Epidermal melanocyte (primary cell): ENCODE measurements around the gene AMIGO1.
A peak's percentile ranks its signal among the peaks of the same experiment; 100 is the strongest.

ENCODE experiments used
- DNase-seq: peaks from one replicate; pipeline ENCODE4 v3.0.0; 2011; ENCODE audit warnings: low spot score; ENCODE audit not compliant: insufficient read length

Gene AMIGO1

DNA sequence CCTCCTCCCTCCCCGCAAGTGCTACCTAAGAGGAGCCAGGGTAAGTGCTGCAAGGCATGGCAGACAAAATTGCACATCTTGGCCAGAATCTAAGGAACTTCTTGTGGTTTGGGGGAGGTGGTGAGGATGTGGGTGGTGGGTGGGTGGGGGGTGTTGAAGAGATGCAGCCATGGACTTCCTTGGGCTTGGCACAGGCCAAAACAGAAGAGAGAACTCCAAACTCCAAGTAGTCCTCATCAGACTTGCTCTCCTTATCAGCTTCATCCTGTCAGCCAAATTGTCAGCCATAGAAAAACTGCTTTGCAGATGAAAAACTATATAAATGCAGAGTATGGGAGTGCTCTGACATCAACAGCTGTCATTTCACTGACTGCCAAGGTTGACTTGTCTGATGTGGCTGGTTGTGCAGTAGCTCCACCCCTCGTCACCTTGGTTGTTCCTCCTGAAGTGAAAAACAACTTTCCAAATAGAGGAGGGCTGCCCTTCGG, 7.1 kb downstream of the AMIGO1 start:
- DNase-seq: no peak

DNA sequence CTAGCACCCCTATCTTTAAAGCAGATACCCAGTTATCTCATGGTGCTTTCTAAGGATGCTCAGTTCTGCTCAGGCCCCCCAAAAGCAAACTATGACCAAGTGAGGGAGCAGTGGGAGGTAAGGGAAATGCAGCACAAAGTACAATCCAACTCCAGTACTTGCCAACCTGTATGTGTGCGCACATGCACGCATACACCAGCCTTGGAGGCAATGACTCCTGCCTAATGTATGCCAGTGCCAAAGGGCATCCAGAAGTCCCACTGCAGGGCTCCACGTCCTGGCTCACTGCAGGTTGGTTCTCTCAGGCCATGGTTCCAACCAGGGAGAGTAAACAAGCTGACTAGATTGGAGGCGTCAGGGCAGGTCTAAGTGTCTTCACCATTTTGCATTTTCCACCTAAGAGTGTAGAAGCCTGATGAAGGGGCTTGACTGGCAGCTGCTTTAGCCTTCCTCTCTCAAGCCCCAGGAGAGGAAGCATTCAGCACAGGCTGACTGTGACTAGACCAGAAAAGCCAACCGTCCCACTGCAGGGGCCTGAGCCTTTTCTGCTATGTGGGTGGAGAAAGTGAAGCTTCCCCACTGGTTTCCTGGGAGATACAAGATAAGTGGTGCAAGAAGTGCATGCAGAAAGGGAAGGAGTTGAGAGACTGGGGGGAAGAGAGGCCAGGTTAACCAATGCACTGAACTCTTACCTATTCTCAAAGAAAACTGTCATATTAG, 7.7 kb downstream of the AMIGO1 start:
- DNase-seq: no peak

DNA sequence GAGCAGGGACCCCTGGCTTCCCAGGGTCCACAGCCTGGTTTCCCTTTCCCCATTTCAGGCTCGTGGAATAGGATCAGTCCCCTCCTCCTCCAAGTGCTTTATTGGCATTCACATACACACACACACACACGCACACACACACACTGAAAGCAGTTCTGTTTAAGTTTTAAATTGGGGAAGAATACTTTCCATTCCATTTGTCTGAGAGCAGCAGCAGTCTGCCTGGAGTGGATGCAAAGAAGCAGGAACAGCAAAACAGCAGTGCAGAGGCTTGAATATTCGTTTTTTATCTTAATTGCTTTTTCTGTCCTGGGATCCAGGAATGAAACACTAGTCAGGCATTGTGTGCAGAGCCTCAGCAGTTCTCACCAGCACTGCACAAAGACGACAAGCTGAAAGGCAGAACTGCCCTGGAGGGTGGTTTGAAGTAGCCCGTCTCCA, 8.6 kb downstream of the AMIGO1 start:
- DNase-seq: no peak

DNA sequence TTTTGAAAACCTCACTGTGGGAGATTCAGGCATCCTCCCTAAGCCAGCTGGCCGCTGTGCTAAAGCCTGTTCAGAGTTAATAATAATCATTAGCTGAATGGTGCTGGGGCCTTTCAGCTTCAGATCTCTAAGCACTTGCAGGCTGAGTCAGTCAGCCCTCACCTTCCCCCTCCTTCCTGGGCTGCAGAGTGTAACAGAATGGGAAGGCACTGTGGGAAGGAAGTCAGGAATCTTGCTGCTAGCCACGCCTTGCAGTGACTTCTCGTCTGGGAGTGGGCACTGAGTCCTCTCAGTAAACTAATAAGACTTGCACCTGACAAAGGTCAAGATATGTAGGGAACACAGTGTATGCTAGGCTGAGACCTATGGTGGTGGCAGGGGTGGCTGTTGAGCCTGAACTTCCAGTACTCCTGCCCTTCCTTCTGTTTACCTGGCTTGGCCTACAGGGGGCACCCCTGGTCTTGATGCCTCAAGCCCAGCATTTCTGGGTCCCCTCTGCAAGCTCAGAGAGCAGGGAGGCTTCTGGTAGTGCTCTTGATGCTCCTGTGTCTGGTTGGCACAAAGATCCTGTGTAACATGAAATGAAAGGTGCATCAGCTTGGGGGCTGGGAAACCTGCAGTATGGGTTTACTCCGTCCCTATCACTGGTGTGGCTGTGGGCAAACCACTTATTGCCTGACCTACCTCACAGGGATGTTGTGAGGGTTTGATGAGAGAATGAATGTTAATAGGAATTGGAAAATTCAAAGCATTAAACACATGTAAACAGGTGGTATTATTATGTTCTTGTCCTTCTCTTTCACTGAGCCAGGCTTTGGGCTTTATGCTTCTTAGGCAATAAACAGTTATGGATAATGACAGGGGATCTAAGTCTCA, 9.6 kb downstream of the AMIGO1 start:
- DNase-seq: no peak

DNA sequence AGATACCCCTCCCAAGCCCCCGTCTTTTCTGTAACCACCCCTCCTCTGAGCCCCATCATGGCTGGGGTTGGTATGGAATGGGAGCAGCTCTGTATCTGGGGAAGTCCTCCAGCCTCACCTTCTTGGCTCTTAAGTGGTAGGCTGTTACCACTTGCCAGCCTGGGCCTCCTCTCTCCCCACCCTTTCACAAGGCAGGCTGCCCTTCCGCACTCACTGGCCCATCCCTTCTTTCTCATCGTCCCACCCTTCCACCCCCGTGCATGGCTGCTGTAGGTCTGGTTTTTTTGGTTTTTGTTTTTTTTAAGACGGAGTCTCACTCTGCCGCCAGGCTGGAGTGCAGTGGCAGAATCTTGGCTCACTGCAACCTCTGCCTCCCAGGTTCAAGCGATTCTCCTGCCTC, 10.4 kb downstream of the AMIGO1 start:
- no peak for DNase-seq

DNA sequence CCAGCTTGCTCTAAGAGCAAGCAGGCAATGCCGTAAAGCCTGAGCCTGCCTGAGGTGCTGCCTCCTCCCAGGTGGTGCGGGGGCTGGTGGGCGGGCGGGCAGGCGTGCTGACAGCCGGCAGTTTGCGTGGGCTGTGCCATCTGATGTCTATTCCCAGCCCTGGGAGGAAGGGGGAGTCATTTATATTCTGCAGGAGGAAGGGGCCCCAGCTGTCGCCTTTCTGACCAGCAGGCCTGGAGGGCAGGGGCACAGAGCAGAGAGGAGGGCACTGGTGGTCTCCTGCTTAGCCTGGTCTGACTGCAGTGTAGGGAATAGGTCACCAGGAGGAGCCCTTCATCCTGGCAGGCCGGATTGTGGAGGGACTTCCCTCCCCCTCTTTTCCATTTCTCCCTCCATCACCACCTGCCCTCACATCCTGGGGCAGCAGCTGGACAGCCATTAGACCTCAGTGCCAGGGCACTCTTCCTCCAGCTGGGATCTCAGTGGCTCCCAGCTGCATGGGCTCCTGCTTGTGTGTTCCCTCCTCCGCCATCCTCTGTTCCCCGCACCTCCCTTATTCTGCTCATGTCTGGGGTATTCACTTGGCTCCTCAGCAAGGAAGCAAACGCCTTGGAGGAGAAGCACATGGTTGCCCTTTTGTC, 11.2 kb downstream of the AMIGO1 start:
- no peak for DNase-seq

DNA sequence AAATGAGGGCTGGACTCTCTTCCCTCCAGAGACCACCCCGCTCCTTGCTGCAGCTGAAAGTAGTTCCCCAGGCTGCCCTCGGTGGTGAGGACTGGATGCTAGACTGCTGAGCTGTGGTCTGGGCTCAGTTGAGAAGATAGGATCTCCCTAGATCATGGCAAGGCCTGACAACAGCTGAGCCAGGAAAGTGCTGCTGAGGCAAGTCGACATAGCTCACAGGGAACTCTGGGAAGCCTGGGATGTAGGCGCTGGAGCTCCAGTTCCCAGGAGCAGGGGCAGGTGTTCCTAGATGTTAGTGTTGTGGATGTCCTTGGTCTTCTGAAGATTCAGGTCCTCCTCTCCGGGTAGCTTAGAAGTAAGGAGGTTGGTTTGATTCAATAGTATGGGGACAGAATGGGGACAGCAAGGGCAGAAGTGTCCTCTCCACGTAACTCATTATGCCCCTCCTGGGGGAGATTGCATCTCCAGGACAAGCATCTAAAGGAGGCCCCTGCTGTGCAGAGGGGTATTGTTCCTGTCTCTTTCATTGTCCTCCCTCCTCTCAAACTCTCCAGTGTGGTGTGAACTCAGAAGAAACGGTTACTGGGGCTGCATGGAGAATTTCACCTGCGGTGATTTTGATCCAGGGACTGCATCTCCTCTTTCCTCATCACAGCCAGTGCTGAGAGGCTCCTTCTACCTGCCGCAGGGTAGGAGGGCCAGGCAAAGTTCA, 11.9 kb downstream of the AMIGO1 start:
- no peak for DNase-seq

DNA sequence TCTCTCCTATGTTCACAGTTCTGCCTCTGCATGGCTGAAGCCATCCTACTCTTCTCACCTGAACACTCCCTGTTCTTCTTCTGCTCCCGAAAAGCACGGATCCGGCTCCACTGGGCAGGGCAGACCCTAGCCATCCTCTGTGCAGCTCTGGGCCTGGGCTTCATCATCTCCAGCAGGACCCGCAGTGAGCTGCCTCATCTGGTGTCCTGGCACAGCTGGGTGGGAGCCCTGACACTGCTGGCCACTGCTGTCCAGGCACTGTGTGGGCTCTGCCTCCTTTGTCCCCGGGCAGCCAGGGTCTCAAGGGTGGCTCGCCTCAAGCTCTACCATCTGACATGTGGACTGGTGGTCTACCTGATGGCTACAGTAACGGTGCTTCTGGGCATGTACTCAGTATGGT, 13.8 kb downstream of the AMIGO1 start:
- DNase-seq: no peak

DNA sequence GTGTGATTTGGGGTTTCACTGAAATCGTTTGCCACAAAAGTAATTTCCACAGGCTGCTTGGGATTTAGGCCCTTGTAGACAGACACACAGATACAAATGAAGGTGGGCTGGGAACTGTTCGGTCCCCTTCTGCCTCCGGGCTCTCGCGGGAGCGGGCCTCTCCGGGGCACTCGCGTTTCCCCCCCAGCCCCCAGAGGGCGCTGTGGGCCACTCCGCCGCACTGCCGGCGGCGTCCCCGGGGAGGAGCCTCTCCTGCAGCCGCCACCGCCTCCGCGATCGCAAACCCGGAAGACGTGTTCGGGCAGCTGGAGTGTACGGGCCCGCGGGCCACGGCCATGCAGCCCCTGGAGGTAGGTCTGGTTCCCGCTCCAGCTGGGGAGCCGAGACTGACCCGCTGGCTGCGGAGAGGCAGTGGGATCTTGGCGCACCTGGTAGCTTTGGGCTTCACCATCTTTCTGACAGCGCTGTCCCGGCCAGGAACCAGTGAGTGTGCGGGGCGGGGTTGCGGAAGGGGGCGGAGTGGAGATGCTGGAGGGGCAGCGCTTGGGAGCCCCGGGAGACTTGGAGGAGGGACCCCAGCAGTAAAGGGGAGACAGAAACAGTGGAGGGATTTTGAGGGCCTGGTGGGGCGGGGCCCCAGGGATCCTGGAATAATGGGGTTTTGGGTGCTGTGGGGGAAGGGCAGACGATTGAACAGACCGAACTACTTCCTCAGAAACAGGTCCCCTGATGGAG, 15.6 kb downstream of the AMIGO1 start, which contains the start of gene CYB561D1:
Gene CYB561D1 (plus strand): TSS at position 290 of the 735 bp plus-strand sequence. CDS start 46 bp downstream, at position 336.
- DNase-seq: peak; percentile 86

DNA sequence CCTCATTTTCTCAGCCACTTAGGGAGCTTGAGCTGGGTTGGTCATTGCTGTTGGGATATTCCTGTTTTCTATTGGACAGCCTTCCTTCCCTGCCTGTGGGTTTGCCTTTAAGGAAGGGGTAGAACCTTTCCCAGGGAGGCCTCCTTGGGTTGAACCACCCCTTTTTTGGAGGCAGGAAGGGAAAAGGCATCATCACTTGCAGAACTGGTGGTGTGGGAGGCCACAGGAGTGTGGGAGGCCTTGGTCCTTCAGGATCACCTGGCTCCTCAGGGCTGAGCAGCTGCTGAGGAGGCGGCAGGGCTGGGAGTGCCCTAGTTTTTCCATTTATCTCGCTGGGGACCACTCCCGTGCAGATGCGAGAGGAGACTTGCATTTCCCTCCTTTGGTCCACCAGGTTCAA, 16.3 kb downstream of the AMIGO1 start:
- DNase-seq: no peak

DNA sequence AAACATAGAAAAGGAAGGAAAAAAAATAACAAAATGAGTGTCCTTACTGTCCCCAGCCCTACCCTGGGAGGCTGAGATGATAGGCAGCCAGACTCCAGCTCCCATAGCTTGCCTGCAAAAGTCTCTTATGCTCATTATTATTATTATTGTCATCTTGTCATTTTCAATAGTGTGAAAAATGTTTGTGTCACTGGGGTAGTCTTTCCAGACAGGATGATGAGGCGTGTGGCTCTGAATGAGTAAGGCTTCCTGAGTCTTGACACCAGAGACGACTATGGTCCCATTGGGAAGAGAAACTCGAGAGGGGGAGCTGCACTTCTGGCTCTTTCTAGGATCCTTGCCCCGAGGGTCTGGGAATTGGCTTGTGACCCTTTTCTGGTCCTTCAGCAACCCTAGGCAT, 16.7 kb downstream of the AMIGO1 start:
- no peak for DNase-seq

DNA sequence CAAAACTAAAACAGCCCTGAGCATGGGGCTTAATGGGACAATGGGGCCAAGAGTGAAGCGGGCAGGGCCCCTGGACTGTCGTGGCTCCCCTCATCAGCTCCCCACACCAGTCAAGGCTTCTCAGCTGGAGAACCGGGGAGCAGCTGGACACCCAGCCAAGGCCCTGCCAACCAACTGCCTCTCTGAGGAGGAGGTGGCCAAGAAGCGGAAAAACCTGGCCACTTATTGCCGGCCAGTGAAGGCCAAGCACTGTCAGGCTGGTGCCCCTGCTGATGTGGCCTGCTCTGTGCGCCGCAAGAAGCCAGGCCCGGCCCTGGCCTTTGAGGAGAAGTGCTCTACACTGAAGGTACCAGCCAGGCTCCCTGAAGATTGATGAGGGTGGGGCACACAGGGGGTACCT, 18.2 kb downstream of the AMIGO1 start:
- DNase-seq: no peak

DNA sequence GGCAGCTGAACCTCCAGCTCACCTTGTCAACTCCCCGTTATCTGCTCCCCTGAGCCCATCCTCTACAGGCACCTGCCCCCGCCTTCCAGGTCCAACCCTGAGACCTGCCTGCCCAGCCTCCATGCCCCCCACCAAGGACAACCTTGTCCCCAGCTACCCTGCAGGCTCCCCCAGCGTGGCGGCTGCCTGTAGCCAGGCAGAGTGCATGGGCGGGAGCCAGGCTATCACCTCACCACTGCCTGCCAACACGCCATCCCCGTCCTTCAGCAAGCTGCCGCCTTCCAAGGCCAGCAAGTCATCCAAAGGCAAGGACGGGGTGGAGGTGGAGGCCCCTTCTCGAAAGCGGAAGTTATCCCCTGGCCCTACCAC, 18.6 kb downstream of the AMIGO1 start:
- DNase-seq: no peak

DNA sequence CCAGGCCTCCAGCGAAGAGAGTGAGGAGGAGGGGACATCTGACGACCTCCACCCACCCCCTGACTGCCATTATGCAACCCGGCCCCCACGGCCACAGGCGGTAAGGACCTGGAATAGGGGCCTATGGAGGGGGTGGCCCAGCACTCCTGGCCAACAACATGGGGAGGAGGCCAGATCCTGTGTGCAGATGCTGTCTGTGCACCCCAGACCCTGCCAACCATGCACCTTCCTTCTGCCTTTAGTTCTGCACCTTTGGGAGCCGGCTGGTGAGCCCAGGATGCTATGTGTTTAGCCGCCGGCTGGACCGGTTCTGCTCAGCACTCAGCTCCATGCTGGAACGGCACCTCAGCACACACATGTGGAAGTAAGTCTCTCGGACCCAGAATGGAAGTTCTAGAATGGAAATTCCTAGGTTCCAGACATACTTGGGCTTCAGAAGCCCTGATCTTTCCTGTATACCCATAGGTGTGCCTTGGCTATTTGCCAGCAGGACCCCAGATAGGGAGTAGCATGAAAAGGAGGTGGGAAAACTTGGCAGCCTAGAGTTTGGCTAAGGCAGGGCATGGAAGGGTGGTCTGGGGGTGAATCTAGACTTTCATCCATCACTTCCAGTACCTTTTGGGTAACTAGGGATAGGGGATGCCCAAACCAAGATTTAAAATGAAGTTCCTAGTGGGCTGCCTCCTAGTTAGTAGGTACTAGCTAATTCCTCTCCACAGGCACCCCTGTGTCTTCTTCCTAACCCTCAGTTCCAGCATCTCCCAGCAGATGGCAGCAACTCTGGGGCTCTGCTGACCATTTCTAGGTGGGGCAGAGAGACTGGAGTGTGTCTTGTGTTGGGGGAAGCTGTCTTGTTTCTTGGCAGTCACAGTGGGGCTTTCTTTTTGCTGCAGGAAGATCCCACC, 19.2 kb downstream of the AMIGO1 start:
- peak; percentile 80 for DNase-seq

DNA sequence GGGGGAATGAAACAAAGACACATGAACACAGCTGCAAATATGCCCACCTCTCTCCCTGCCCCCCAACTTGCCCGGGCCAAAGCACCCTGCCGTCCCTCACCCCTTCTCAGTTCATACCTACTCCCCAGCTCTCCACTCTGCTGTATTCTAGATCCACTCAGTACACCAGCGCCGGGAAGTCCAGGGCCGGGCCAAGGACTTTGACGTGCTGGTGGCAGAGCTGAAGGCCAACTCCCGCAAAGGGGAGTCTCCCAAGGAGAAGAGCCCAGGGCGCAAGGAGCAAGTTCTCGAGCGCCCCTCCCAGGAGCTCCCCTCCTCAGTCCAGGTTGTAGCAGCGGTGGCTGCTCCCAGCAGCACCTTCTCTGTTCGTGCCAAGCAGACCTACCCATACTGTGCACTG, 20.8 kb downstream of the AMIGO1 start:
- DNase-seq: no peak

DNA sequence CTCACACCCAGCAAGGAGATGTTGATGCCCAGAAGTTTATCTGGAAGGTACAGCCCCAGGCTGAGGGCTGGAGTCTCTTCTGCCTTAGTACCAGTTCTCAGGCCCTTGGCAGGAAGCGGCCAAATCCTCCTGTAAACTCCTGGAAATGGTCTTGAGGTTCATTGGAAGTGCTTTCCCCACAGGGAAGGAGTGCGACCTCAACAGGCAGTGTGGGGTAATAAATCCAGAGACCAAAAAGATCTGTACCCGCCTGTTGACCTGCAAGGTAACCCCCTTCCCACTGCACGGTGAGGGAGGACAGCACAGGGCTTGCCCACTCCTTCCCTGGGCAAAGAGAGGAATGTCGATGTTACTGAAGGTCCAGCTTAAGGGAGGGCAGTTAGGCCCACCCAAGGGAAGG, 21.3 kb downstream of the AMIGO1 start:
- DNase-seq: no peak

DNA sequence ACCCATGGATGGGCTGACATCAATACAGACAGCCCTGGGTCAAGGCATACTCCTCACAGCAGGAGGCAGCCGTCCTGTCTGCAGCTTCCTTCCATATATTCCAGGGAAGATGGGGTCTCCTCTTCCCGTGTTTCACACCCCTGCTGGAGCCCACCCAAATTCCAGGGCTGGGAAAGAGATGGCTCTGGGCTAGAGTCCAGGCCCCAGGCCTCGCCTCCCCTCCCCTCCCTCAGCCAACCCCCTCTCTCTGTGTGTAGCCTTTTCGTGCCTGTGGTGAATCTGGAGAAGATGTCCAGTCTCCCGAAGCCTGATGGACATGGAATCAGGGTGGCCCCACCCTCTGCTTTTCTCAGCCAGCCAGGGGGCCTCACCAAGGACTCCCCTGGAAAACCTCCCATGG, 22.3 kb downstream of the AMIGO1 start:
- DNase-seq: no peak

DNA sequence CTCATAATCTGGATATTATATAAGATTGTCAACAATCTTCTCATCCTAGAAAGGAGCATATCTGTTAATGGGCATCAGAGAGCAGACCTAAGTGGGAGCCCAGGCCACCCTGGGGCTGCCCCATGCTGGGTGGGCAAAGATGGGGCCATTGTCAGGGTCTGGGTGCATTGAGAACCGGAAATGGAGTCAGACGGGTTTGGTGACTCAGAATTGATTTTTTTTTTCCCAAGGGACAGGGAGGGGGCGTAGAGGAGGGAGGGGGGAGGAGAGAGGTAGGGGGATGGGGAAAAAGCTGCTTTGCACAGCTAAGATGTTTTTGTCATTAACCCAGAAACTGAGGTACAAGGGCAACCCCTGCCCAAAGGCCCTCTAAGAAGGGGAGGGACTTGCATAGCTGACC, 24.5 kb downstream of the AMIGO1 start:
- no peak for DNase-seq

DNA sequence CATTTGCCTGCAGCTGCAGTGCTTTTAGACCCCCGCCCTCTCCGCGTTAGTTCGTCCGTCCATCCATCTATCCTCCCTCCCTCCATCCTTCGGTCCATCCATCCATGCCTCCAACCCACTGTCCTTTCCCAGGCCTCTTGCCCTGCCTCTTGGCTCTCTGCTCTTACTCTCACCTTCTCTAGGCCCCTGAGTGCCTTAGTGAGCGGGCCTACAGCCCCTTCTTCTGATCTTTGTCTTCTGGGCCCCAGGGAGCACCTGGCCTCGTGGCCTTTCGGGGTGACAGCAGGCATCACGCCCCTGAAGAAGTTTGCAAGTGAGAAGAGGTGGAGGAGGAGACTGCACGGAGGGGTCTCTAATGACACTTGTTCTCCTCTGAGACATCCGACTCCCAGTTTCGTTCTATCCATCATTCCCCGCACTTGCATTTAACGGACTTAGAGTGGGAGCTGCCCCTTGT, 25.0 kb downstream of the AMIGO1 start:
- DNase-seq: no peak
